ENCODE results near the gene CTSZ. TPM values are rescaled to one million over a fixed set of nuclear protein-coding genes. Genes with fewer than 3 reads are reported as not detected.

CTSZ gene
- total and polyA plus RNA-seq, 2 of the 4 experiments (the other 2 are of a cell fraction): 46.1 to 88.5 TPM

- no peak for DNase-seq
- in situ Hi-C loops (cut with MboI; ENCODE audit: low sequenced_read_pairs): loop anchor here (25.0 kb wide), 3 partner anchors 798 to 1648 kb away; partner anchors contain the start of genes ANKRD60 and RBM38
- Histone ChIP-seq H3K9ac (ENCODE audit: low read depth, low read length) (no peak overlapping the region), H2BK120ac (ENCODE audit: low read depth, low read length) (no peak overlapping the region), H3K4me2 (ENCODE audit: low read depth, low read length) (no peak overlapping the region), H3K9me3 (ENCODE audit: control insufficient read depth, insufficient read depth, low read length) (no peaks in the 10 kb centered on the region), H4K5ac (ENCODE audit: low read depth, low read length) (no peak overlapping the region), H4K8ac (ENCODE audit: low read depth in 2 of 2, low read length in 2 of 2) (no peak overlapping the region), H3K36me3 (ENCODE audit: control insufficient read depth, insufficient read depth, low read length) (peaks cover 23% of the 10 kb centered on the region), H3K23ac (ENCODE audit: low read depth, low read length) (no peak overlapping the region), H3K4me3 (ENCODE audit: insufficient read depth, low read depth, low read length) (no peak overlapping the region), H2AK9ac (replicated peaks; ENCODE audit: low read depth, low read length, poor library complexity) (no peak overlapping the region), H3K27me3 (ENCODE audit: control insufficient read depth, insufficient read depth, low read length) (no peaks in the 10 kb centered on the region), H2AFZ (replicated peaks; ENCODE audit: low read length, poor library complexity) (no peak overlapping the region), H3K9me1 (ENCODE audit: insufficient read depth, low read length) (peaks cover 7% of the 10 kb centered on the region), H2BK20ac (ENCODE audit: low read depth, low read length) (no peak overlapping the region), H3K4me1 (ENCODE audit: control insufficient read depth, insufficient read depth, low read length) (peaks cover 6% of the 10 kb centered on the region), H2BK5ac (ENCODE audit: low read depth, low read length, poor library complexity, severe bottlenecking) (no peak overlapping the region), H3K18ac (ENCODE audit: low read depth, low read length) (no peak overlapping the region), H3K27ac (ENCODE audit: insufficient read depth, low read length) (no peak overlapping the region), H3K56ac (ENCODE audit: extremely low read depth, insufficient read depth, low read length) (no peak overlapping the region), H2AK5ac (ENCODE audit: low read depth, low read length) (no peak overlapping the region), H3K4ac (ENCODE audit: low read depth, low read length) (no peak overlapping the region), H4K91ac (ENCODE audit: insufficient read depth, low read depth, low read length) (no peak overlapping the region), H2BK15ac (ENCODE audit: low read depth, low read length) (no peak overlapping the region), H3K79me1 (ENCODE audit: low read depth in 1 of 2, low read length in 2 of 2) (peaks cover 29 to 48% of the 10 kb centered on the region in 2 experiments), H4K20me1 (ENCODE audit: insufficient read depth, low read length) (peaks cover 17% of the 10 kb centered on the region; the same call in 1 of the 2 replicates), H3K14ac (replicated peaks; ENCODE audit: low read depth, low read length) (no peak overlapping the region)
- TF ChIP-seq RAD21 (IDR thresholded peaks at IDR 0.05; ENCODE audit: low read length) (no peak), FOS (IDR thresholded peaks at IDR 0.05; ENCODE audit: low read depth, low read length) (no peak)
- intact Hi-C loops (cut with micrococcal nuclease): no loop called here
- dilution Hi-C loops (cut with HindIII; ENCODE audit: low sequenced_read_pairs, unreplicated experiment): no loop called here
- no peak for ATAC-seq (ENCODE audit: low read depth)
- no TSS peak for BruUV-seq (replicated peaks)
- ChIA-PET CTCF (no interaction called here), POLR2A (ENCODE audit: unreplicated experiment) (no interaction called here)
- 100% methylated on average over 3 of the region's 3 CpGs; no CpG with 5 or more reads in 1 of the 2 experiments for WGBS, 2 experiments (ENCODE audit: extremely low coverage in 2 of 2, insufficient read length in 1 of 2)
Measured at GRCh38 chr20:59035381-59035780, 28.3 kb upstream of the CTSZ start.

All from IMR-90 (cell line).